T-helper 1 cell (primary cell): ENCODE data around the gene ACOT11.
"Not testable (repeated sequence)": the region's sequence is repeated elsewhere in the genome, so short reads cannot be mapped to it uniquely, and the experiment has no call there.

Experiments
- DNase-seq, 5 donors: peaks; one replicate each; pipeline ENCODE4 v3.0.0-alpha.2; 2012 to 2020

Gene ACOT11

DNA sequence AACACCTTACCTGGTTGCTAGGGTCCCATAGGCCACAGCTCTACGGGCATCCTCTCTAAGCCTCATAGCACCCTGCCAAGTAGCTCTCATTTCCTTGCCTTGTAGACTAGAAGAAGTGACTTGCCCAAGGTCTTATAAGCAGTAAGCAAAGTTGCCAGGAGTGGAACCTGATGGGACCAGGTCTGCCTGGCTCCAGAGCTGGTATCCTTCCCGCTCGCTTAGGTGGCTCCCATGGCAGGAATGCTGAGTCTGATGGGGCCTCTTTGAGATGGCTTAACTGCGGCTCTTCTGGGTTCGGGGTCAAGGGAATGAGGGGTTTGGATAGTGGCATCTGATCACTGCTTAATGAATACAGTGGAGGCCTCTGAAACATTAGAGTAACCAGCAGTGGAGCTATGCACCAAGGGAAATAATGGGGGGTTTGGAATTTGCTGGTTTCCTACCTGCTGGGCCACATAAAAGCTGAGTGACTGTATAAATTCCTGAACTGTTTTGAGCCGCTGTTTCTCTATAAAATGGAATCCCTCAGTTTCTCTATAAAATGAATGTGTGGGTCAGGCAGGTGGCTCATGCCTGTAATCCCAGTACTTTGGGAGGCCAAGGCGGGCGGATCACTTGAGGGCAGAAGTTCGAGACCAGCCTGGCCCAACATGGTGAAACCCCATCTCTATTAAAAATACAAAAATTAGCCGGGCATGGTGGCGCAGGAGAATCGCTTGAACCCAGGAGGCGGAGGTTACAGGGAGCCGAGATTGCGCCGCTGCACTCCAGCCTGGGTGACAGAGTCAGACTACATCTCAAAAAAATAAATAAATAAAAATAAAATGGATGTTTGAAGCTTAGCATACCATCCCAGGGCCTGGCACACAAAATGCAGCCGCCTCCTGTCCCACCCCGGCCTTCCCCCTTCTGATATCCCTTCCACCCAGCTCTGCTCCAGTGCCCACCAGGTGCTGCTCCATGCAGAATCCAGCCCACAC lies 62.9 kb downstream of the ACOT11 start:
- no peak for DNase-seq

DNA sequence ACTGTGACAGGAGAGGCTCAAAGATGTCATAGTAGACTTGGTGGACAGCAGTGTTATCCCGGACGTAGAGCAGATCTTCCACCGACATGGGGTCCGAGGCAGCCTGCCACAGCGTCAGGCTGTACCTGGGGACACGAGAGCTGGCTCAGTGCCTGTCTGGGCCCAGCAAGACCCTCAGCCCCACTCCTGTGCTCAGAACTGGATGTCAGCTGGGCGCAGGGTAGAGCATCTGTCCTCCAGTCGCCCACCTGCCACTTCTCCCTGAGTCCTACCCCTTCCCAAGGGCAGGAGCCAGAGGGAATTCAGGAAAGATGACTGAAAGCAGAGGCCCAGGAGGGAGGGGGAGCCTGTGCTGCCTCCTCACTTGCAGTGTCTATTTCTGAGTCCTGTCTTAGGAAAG lies 63.6 kb downstream of the ACOT11 start:
- DNase-seq, result no peak

DNA sequence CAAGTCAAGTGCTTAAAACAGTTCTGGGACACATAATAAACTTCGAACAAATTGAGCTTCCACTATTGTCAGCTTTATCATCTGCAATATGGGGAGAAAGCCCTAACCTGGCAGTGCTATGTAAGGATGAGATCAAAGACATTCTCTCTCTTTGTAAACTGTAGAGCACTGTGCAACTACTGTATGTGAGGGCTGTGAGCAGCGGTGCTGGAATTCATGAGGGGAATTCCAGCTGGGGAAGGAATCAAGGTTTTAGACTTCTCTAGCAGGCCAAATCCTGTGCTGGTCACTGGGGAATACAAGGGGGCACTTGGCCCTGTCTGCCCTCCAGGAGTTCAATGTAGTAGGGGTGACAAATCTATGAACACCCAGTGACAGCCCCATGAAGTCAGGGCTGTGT lies 66.0 kb downstream of the ACOT11 start:
- DNase-seq, result no peak

DNA sequence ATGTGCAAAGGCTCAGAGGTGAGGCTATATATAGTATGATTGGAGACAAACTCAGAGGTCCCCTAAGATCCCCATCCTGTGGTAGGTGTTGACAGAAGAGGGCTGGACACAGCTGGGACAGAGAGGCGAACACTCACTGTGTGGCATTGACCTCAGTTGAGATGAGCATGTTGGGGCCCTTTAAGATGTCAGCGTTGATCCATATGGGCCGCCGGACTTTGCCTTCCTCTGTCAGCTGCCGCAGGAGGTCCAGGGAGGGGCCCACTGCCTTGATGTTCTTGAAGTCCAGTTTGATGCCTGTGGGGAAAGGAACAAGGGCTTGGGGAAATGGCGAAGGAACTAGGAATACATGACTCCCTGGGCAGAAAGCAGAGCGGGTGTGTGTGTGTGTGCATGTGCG lies 66.5 kb downstream of the ACOT11 start:
- DNase-seq, result no peak

DNA sequence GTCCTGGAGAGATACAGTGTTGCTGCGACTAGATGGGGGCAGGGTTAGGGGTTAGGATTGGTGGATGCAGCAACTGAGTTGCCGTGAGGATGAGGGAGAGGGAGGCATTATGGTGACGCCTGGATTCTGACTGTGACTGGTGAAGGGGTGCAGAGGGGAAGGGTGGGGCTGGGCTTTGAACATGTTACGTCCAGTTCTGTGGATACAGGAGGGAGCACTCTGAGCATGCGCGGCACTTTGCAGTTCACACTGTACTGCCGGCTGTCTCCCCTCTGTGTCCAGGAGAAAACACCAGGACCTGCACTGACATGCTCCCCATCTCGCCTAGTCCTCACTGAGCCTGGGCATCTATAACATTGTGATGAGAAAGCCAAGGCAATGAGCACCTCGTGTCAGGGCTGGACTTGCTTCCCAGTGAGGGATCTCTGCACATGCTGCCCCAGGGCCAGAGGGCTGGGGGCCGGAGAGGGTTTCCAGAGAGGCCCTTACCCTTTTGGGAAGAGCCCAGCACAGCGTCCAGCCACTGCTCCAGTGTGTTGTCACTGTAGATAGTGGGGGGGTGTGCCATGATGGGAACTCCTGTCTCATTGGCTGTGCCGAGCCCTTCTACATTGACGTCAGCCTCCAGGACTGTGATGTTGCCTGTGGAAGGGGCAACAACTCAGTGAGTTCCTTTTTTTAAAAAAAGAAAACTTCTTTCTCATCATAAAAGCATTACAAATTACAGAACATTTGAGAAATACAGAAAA lies 67.7 kb downstream of the ACOT11 start:
- no peak for DNase-seq

DNA sequence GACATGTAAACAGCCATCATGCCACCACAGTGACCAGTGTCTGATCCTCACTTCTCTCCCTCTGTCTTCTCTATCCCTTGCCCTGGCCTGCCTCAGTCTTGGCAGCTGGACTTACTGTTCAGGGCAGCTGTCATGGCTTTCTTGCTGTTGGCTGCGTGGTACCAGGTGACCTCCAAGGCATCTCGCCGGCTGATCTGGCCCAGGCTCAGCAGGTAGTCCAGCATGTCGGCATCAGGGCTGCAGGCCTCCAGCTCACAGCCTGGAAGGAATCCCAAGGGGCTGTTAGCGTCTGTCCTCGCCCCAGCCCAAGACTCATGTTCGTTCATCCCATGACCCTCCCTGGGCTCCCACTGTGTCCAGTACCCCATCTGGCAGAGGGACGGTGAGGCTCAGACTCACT lies 71.7 kb downstream of the ACOT11 start:
- no peak for DNase-seq

DNA sequence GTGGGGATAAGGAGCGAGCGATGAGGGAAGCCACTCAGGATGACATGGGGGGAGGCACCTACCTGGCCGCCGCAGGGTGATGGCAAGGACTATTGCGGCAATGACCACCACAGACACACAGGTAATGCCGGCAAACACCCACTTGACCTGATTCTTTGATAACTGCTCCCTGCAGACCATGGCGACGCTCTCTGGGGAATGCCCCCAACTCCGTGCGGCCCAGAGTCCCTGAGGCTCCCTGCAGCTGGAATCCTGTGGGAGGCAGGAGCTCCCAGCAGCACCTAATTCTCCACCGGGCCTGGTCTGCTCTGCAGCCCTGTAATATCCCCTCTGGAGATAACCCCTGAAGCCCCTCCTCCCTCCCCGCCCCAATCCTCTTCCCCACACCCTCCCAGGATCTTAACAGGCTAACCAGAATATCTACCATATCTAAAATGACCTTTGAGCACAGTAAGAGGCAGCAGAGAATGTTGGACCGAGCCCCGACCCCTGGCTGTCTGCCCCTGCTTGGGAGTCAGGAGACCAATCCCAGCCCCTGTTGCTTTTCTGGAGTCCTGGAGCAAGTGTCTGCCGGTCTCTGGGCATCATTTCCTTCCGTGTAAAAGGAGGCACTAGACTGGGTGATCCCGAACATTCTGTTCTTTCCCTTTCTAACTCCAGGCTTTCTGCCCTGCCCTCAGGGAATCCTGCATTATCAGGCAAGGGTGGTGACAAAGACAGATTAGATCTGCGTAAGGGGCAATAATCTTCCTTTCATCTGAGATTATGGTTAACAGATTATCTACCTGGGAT lies 75.4 kb downstream of the ACOT11 start, which contains the start of gene FAM151A:
Gene FAM151A (minus strand): TSS at position 310 of the 792 bp plus-strand sequence. CDS start 130 bp downstream, at position 180.
- DNase-seq, result no peak

DNA sequence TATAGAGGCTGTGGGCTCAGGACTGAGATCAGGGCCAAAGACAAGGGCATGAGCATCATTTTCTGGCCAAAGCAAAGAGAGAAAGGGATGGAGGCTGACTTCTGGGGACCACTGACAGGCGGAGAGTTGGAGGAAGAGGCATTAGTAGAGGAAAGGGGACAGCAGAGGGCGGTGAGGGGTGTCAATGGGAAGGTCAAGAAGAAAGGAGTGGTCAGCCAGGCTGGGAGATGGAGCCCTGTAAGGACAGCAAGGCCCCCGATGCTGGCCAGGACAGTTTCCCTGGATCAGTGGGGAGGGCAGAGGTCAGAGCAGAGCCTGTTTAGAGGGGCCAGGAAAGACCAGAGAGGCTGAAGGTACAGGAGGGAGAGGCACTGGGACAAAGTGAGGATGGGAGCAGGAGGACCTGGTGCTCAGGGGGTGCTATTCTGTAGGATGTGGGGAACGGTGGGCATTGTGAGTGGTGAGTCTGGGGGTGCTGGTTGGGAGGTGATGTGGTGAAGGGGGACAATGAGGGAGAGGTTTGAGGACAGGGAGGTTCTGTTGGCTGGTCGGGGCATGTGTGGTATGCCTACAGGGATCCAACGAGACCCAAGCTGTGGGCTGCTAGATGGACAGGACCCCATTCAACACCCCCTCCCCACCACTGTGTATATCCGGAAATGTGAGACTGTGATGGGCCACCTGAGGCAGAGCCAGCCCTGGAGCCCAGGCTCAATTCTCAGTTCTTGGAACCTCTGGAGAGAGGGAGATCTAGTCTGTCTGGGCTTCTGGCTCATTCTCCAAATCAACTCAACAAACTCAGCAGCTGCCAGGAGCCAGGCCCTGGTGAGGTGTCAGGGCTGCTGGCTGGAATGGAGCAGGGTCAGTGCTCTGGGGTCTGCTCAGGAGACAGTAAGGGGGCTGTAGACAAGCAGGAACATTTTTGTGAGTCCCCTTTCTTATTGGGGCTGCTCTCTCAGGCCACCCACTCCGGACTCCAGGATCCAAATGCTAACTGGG lies 76.7 kb downstream of the ACOT11 start:
- no peak for DNase-seq

DNA sequence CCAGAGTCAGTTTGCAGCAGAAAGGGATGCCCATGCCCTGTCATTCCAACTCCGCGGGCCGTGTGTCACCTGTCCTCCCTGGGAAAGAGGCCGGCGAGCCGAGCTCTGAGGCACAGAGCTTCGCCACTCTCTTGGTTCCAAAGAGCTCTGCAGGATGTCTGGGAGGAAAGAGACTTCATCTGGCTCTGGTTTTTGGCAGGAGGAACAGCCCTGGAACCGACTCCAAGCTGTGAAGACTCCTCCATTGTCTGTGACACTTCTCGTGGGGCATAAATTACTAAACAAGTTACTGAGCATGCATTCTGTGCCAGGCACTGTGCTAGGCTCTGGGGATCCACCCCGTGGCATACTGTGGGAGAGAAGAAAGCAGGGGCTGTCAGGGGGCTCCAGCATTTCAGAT lies 79.2 kb downstream of the ACOT11 start:
- DNase-seq, result no peak

DNA sequence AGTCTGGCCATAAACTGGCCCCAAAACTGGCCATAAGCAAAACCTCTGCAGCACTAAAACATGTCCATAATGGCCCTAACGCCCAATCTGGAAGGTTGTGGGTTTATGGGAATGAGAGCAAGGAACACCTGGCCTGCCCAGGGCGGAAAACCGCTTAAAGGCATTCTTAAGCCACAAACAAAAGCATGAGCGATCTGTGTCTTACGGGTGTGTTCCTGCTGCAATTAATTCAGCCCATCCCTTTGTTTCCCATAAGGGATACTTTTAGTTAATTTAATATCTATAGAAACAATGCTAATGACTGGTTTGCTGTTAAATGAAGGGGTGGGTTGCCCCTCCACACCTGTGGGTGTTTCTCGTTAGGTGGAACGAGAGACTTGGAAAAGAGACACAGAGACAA lies 87.8 kb downstream of the ACOT11 start:
- not testable (repeated sequence) for DNase-seq

DNA sequence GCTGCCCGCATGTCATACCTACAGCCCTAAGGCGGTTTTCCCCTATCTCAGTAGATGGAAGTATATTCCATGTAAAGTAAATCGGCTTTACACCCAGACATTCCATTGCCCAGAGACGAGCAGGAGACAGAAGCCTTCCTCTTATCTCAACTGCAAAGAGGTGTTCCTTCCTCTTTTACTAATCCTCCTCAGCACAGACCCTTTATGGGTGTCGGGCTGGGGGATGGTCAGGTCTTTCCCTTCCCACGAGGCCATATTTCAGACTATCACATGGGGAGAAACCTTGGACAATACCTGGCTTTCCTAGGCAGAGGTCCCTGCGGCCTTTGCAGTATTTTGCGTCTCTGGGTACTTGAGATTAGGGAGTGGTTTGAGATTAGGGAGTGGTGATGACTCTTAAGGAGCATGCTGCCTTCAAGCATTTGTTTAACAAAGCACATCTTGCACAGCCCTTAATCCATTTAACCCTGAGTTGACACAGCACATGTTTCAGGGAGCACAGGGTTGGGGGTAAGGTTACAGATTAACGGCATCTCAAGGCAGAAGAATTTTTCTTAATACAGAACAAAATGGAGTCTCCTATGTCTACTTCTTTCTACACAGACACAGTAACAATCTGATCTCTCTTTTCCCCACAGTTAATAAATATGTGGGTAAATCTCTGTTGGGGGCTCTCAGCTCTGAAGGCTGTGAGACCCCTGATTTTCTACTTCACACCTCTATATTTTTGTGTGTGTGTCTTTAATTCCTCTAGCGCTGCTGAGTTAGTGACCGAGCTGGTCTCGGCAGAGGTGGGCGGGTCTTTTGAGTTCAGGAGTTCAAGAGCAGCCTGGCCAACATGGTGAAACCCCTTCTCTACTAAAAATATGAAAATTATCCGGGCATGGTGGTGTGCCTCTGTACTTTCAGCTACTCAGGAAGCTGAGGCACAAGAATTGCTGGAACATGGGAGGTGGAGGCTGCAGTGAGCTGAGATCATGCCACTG lies 88.7 kb downstream of the ACOT11 start:
- not testable (repeated sequence) for DNase-seq

DNA sequence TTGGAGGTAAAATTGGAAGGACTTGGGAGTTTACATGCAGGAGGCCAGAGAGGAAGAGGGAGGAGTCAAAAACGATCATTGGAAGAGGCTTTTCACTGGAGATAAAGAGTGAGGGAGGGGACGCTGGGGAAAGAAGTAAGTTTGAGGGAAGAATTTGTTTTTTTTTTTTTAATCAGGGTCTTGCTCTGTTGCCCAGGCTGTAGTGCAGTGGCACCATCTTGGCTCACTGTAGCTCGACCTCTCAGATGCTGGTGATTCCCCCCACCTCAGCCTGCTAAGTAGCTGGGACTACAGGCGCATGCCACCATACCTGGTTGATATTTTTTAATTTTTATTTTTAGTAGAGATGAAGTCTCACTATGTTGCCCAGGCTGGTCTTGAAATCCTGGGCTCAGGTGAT lies 92.3 kb downstream of the ACOT11 start:
- no peak for DNase-seq

DNA sequence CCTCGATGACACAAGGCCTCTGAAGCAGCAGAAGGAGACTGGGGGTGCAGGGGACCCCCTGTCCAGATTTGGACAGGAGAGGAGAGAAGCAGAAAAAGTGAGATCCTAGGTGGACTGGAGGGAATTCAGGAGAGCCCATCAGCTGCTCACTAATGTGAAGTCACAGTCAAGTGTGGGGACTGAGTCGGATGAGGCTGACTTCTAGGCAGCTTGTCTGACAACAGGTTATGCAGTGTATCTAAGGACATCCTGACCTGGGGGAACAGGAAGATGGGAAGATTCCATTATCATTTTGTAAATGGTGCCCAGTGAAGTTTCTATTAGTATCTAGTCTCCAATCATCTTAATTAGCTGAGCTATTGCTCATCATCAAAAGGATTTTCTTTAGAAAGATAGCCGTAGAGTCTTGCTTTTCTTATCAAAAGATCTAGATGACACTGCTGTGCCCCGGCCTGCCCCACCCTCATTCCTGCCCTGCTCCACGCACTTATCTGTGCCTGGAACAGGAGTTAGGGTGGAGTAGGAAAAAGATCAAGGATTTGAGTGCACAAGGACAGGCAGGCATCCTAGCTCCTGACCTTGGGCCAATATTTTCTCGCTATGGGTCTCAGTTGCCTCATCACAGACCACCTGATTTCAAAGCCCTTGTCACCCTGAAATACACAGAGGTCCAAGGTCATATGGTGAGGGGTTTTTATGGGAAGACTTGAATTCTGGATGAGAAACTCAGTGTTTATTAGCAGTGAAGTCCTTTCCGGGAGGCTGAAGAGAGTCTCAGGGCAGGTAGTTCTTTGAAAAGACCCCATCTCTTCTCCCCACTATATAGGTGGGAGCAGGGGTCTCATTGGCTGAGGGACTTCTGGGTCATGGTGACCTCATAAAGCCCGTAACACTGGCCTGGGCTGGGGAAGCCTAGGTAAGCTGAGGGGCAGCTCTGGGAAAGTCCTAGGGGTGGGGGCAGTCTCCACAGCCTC lies 93.1 kb downstream of the ACOT11 start, which contains the start of gene MROH7:
Gene MROH7 (plus strand): TSS at position 924 of the 974 bp plus-strand sequence. CDS start 11,141 bp downstream, outside the sequence.
- DNase-seq, result no peak

DNA sequence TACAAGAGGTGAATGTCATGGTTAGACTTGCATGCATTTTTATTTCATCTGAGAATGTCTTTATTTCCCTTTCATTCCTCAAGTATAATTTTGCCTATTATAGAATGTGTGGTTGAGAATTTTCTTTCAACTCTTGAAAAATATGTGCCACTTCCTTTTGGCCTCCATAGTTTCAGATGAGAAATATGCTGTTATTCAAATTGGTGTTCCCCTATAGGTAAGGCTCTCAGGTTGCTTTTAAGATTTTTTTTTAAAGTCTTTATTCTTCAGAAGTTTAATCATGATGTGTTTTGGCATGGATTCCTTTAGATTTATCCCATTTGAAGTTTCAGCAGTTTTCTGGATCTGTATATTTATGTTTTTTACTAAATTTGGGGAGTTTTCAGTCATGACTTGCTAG lies 95.7 kb downstream of the ACOT11 start:
- no peak for DNase-seq

DNA sequence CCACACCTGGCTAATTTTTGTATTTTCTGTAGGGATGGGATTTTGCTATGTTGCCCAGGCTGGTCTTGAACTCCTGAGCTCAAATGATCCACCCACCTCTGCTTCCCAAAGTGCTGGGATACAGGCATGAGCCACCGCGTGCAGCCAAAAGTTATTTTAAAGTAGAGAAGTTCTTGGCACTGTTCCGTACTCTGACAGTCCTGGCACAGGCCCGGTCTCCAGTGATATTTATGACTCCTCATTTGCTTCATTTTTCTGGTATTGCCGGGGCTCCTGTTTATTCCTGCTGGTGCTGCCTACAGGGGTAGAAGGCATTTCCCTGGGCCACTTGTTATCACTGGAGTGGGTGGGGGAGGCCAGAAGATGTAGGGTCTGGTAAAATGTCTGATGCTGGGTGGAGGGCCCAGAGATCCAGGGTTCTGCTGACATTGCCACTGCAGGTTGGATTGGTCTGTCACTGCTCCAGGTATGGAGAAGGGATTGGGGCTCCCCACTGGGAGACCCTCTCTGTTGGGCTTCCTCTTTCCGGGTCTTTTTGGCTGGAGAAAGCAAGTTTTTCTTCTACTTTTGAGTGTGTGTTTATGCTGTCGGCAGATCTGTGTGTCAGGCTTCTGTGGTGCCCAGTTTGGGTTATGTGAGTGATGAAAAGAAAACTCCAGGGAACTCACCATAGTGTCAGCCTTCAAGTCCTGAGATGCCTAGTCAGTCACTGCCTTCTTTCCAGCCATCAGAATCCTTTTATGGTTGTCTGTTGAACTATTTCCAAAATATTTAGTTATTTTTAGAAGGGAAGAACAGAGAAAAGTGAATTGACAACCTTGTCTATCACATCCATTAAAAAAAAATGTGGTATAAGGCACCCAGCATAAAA lies 98.0 kb downstream of the ACOT11 start:
- DNase-seq, result no peak

DNA sequence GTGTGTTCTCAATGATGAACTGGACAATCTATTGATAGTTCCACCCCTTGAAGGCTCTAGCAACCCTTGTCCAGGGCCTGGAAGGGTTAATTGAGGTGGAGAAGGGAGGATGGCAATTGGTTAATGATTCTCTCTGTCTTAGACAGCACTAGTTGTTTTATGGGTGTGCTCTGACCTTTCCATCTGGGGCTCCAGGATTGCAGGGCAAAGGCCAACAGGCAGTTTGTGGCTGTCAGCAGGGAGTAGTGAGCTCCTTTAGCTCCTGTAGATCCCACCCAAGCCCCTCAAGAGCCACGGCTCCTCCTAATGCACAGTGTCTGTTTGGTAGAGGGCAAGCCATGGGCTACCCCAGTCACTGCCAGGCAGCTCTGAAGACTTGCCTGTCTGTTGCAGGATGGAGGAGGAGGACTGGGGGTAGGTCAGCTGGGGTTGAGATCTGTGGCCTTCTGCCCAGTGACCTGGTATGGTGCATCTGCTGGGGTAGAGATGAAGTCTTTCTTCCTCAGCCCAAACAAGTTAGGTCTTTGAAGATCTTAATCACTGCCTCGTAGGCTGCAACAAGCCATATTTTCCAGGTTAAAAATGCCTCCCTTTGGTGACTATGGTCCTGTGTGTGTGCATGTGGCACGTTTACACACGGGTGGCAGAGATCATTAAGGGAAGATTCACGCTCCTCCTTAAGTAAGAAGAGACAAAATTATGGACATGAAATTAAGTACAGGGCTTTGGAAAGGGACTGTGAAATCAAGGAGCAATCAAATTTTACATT lies 101.3 kb downstream of the ACOT11 start:
- DNase-seq, result no peak

DNA sequence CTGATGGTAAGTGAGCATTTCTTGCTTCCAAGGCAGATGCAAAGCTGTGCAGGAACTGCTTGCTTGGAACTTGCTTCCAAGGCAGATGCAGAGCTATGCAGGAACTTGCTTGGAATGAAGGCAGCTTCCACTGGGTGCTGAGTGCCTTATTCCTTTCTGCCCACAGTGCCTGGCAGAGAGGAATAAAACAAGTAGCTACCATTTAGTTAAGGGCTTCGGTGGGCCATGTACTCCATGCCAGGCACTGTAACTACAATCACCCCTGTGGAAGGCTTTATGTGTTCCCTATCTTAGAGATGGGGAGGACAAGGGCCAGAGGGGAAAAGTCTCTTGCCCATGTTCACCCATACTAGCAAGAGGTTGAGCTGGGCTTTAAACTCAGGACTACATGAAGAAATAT lies 101.9 kb downstream of the ACOT11 start:
- no peak for DNase-seq
